Astrocyte (in vitro differentiated cells and primary cell): ENCODE data around the gene FGD6. TPM values are rescaled to one million over a fixed set of nuclear protein-coding genes. Genes with fewer than 3 reads are reported as not detected.
"Not testable (repeated sequence)": the region's sequence is repeated elsewhere in the genome, so short reads cannot be mapped to it uniquely, and the experiment has no call there.

ENCODE experiments used
- DNase-seq: peaks from one replicate; pipeline ENCODE4 v3.0.0-alpha.2; 2010; ENCODE audit warnings: low read depth
- FAIRE-seq: peaks from 2 replicates; lab custom pipeline; 2011; peaks lifted over from hg19 to GRCh38; lab: Jason Lieb, UNC
- H2AFZ ChIP-seq: 2 replicates; pipeline ENCODE4 v1.6.0; 2012; ENCODE audit warnings: low read depth, low read length, inconsistent platforms
- H3K27ac ChIP-seq: 2 replicates; pipeline ENCODE4 v1.5.1; 2011; ENCODE audit warnings: low read depth, low read length, inconsistent platforms
- H3K27me3 ChIP-seq: 2 replicates; pipeline ENCODE4 v1.6.0; 2011; ENCODE audit warnings: low read length, inconsistent platforms; ENCODE audit not compliant: insufficient read depth
- H3K36me3 ChIP-seq: 2 replicates; pipeline ENCODE4 v1.5.1; 2011; ENCODE audit warnings: low read length, inconsistent platforms; ENCODE audit not compliant: insufficient read depth
- H3K4me1 ChIP-seq: 2 replicates; pipeline ENCODE4 v1.5.1; 2011; ENCODE audit warnings: low read length, inconsistent platforms; ENCODE audit not compliant: insufficient read depth
- H3K4me2 ChIP-seq: 2 replicates; pipeline ENCODE4 v1.6.0; 2012; ENCODE audit warnings: low read length, inconsistent platforms
- H3K4me3 ChIP-seq: 2 replicates; pipeline ENCODE4 v1.5.1; 2011; ENCODE audit warnings: low read depth, mild to moderate bottlenecking, low read length, inconsistent platforms; ENCODE audit not compliant: insufficient read depth
- H3K79me2 ChIP-seq: 2 replicates; pipeline ENCODE4 v1.6.0; 2012; ENCODE audit warnings: mild to moderate bottlenecking, low read length, inconsistent platforms; ENCODE audit not compliant: insufficient read depth
- H3K9ac ChIP-seq: 2 replicates; pipeline ENCODE4 v1.6.0; 2012; ENCODE audit warnings: mild to moderate bottlenecking, low read length, inconsistent platforms
- H3K9me3 ChIP-seq: 2 replicates; pipeline ENCODE4 v1.5.1; 2012; ENCODE audit warnings: low read depth, mild to moderate bottlenecking, low read length, inconsistent platforms; ENCODE audit not compliant: insufficient read depth
- H4K20me1 ChIP-seq: 2 replicates; pipeline ENCODE4 v1.6.0; 2012; ENCODE audit warnings: low read length, inconsistent platforms; ENCODE audit not compliant: insufficient read depth
- H3K27ac Mint-ChIP-seq: one replicate; pipeline ENCODE4 v1.8.0; 2021; ENCODE audit warnings: mild to moderate bottlenecking, mixed read lengths; ENCODE audit not compliant: unreplicated experiment
- H3K27me3 Mint-ChIP-seq: one replicate; pipeline ENCODE4 v1.8.0; 2021; ENCODE audit warnings: low read depth, mixed read lengths; ENCODE audit not compliant: unreplicated experiment
- H3K36me3 Mint-ChIP-seq: one replicate; pipeline ENCODE4 v1.8.0; 2021; ENCODE audit warnings: low read depth, mixed read lengths; ENCODE audit not compliant: unreplicated experiment
- H3K4me1 Mint-ChIP-seq: one replicate; pipeline ENCODE4 v1.8.0; 2021; ENCODE audit warnings: low read depth, mixed read lengths; ENCODE audit not compliant: unreplicated experiment
- H3K4me3 Mint-ChIP-seq: one replicate; pipeline ENCODE4 v1.8.0; 2021; ENCODE audit warnings: mild to moderate bottlenecking, moderate library complexity, mixed read lengths; ENCODE audit not compliant: unreplicated experiment
- H3K9me3 Mint-ChIP-seq: one replicate; pipeline ENCODE4 v1.8.0; 2021; ENCODE audit warnings: mild to moderate bottlenecking, mixed read lengths; ENCODE audit not compliant: unreplicated experiment
- EZH2 ChIP-seq: IDR thresholded peaks from 2 replicates; pipeline ENCODE4 v1.6.1; 2012; ENCODE audit warnings: mild to moderate bottlenecking, low read length, inconsistent platforms; ENCODE audit not compliant: insufficient read depth
- total RNA-seq: library from RNA; stranded (reverse); gene quantifications from 2 replicates; pipeline ENCODE4 v1.2.1, GENCODE V29; 2021
- TF ChIP-seq, protein P1 (sequence below): IDR thresholded peaks from 2 replicates; pipeline ENCODE4 v1.5.1; 2011; ENCODE audit warnings: low read depth, mild to moderate bottlenecking, inconsistent platforms, low read length, moderate library complexity; ENCODE audit not compliant: insufficient read depth

The FGD6 gene
- total RNA-seq, 1 donor from 2014 or later = 26.5 TPM

DNA sequence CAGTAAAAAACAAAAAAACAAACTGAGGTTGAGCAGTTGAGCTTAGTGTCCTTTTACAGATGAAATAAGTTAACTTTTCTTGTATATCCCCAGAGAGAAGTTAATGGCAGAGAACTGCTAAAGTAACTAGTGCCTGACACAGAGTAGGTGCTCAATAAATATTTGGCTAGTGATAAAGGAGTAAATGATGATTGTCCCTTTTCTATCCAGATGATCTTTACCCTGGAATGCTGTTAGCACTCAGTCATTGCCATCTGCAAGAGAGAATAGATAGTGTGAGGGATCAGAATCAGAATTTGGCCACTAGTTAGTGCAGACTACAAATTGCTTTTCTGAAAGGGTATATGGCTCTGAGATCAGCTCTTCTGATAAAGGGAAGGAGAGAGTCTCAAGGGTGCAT is 21.9 kb upstream of the FGD6 start:
- Mint-ChIP-seq H3K36me3 (peaks cover 9% of the 10 kb centered on the region), H3K4me3 (no peak overlapping the region), H3K27me3 (no peaks in the 10 kb centered on the region), H3K4me1 (peaks cover 3% of the 10 kb centered on the region), H3K9me3 (no peaks in the 10 kb centered on the region), H3K27ac (no peak overlapping the region)
- Histone ChIP-seq H2AFZ (no peak overlapping the region), H3K9me3 (no peaks in the 10 kb centered on the region), H3K4me2 (no peak overlapping the region), H3K79me2 (peaks cover 74% of the 10 kb centered on the region), H3K27me3 (no peaks in the 10 kb centered on the region), H3K36me3 (no peaks in the 10 kb centered on the region), H3K9ac (no peak overlapping the region), H3K4me3 (no peak overlapping the region), H3K27ac (no peak overlapping the region), H4K20me1 (peaks cover 56% of the 10 kb centered on the region), H3K4me1 (no peaks in the 10 kb centered on the region)
- no peak for FAIRE-seq
- no peak for TF ChIP-seq EZH2
- TF ChIP-seq, protein P1, sequence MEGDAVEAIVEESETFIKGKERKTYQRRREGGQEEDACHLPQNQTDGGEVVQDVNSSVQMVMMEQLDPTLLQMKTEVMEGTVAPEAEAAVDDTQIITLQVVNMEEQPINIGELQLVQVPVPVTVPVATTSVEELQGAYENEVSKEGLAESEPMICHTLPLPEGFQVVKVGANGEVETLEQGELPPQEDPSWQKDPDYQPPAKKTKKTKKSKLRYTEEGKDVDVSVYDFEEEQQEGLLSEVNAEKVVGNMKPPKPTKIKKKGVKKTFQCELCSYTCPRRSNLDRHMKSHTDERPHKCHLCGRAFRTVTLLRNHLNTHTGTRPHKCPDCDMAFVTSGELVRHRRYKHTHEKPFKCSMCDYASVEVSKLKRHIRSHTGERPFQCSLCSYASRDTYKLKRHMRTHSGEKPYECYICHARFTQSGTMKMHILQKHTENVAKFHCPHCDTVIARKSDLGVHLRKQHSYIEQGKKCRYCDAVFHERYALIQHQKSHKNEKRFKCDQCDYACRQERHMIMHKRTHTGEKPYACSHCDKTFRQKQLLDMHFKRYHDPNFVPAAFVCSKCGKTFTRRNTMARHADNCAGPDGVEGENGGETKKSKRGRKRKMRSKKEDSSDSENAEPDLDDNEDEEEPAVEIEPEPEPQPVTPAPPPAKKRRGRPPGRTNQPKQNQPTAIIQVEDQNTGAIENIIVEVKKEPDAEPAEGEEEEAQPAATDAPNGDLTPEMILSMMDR = no peak
- no peak for DNase-seq

DNA sequence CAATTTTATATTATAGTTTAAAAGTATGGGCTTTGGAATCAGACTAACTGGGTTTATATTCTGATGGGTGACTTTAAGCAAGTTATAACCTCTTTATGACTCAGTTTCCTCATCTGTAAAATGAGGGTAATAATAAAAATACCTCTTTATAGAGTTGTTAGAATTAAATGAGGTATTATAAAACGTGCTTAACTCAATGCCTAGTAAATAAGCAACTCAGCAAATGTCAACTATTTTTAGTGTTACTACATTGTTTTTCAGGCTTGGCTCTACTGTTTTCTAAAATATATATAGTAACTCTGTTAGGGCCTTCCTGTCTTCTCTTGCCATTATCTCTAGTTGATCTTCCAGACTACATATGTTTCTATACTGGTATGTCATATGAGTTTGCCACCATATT is 20.9 kb upstream of the FGD6 start:
- DNase-seq = no peak
- no peak overlapping the region for H3K27ac ChIP-seq
- no peak overlapping the region for H3K4me3 ChIP-seq

DNA sequence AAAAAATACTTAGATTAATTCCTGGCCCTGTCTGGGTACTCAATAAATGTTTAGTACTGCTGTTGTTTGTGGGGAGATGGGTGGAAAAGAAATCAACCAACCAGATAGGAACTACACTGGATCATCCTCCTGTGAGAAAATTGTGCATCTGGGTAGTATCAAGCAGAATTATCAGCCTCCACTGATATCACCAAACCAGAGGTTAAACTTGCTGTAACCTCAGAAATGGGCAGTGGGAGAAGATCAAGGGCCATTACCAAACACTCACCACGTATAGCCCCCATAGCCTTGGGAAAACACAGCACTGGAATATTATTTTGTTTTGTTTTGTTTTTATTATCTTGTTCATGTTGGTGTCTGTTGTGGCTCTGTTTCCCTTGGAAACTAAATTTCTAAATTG is 20.0 kb upstream of the FGD6 start:
- Mint-ChIP-seq H3K4me3 (no peak overlapping the region), H3K4me1 (peaks cover 4% of the 10 kb centered on the region), H3K27me3 (no peaks in the 10 kb centered on the region), H3K27ac (peak overlapping the region; percentile 8), H3K36me3 (peaks cover 9% of the 10 kb centered on the region), H3K9me3 (no peaks in the 10 kb centered on the region)
- no peaks in the 10 kb centered on the region for H3K9me3 ChIP-seq
- no peak overlapping the region for H2AFZ ChIP-seq
- no peak overlapping the region for H3K9ac ChIP-seq
- peaks cover 46% of the 10 kb centered on the region for H4K20me1 ChIP-seq
- H3K27ac ChIP-seq = no peak overlapping the region
- FAIRE-seq = no peak
- no peaks in the 10 kb centered on the region for H3K4me1 ChIP-seq
- no peak for TF ChIP-seq EZH2
- TF ChIP-seq, protein P1 = no peak
- H3K4me2 ChIP-seq = no peak overlapping the region
- H3K27me3 ChIP-seq = no peaks in the 10 kb centered on the region
- H3K79me2 ChIP-seq = peaks cover 74% of the 10 kb centered on the region
- H3K4me3 ChIP-seq = no peak overlapping the region
- no peaks in the 10 kb centered on the region for H3K36me3 ChIP-seq
- no peak for DNase-seq

More for the DNA sequence above, 20.9 kb upstream of the FGD6 start:
- H3K4me1 ChIP-seq = no peaks in the 10 kb centered on the region
- no peak overlapping the region for H3K4me2 ChIP-seq
- no peaks in the 10 kb centered on the region for H3K9me3 ChIP-seq
- H3K27me3 ChIP-seq = no peaks in the 10 kb centered on the region
- Mint-ChIP-seq H3K9me3 (no peaks in the 10 kb centered on the region), H3K4me1 (peaks cover 3% of the 10 kb centered on the region), H3K36me3 (peaks cover 9% of the 10 kb centered on the region), H3K27me3 (no peaks in the 10 kb centered on the region), H3K4me3 (no peak overlapping the region), H3K27ac (no peak overlapping the region)
- H2AFZ ChIP-seq = no peak overlapping the region
- no peaks in the 10 kb centered on the region for H3K36me3 ChIP-seq
- no peak for TF ChIP-seq EZH2
- TF ChIP-seq, protein P1 = no peak
- no peak overlapping the region for H3K9ac ChIP-seq
- no peak for FAIRE-seq
- peaks cover 73% of the 10 kb centered on the region for H3K79me2 ChIP-seq
- peaks cover 47% of the 10 kb centered on the region for H4K20me1 ChIP-seq

DNA sequence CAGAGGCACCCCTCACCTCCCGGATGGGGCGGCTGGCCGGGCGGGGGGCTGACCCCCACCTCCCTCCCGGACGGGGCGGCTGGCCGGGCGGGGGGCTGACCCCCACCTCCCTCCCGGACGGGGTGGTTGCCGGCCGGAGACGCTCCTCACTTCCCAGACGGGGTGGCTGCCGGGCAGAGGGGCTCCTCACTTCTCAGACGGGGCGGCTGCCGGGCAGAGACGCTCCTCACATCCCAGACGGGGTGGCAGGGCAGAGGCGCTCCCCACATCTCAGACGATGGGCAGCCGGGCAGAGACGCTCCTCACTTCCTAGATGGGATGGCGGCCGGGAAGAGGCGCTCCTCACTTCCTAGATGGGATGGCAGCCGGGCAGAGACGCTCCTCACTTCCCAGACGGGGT is 18.4 kb upstream of the FGD6 start:
- H4K20me1 ChIP-seq = peaks cover 30% of the 10 kb centered on the region
- not testable (repeated sequence) for H3K4me2 ChIP-seq, H3K4me1 ChIP-seq, H3K4me3 Mint-ChIP-seq, H3K4me3 ChIP-seq, H3K27ac ChIP-seq, H3K9me3 ChIP-seq, H3K4me1 Mint-ChIP-seq, H2AFZ ChIP-seq, H3K9me3 Mint-ChIP-seq, H3K27me3 Mint-ChIP-seq, DNase-seq, H3K27me3 ChIP-seq, H3K36me3 ChIP-seq, H3K9ac ChIP-seq, H3K36me3 Mint-ChIP-seq, H3K27ac Mint-ChIP-seq, FAIRE-seq
- H3K79me2 ChIP-seq = peaks cover 75% of the 10 kb centered on the region
